Measurements from ENCODE around the gene NUBPL.
"Not testable (repeated sequence)": the region's sequence is repeated elsewhere in the genome, so short reads cannot be mapped to it uniquely, and the experiment has no call there.

The NUBPL gene

GRCh38 chr14:31613188-31613587, 52.0 kb downstream of the NUBPL start:
- no peaks in the 10 kb centered on the region for H3K36me3 ChIP-seq (ENCODE audit: control insufficient read depth, insufficient read depth, low read length)
- H3K27ac ChIP-seq = no peak overlapping the region
- no peaks in the 10 kb centered on the region for H3K4me1 ChIP-seq
- no peak overlapping the region for H3K4me3 ChIP-seq (ENCODE audit: low read depth, low read length)
- no peak overlapping the region for H3K4me2 ChIP-seq (ENCODE audit: low read length)
- TF ChIP-seq, protein P1, sequence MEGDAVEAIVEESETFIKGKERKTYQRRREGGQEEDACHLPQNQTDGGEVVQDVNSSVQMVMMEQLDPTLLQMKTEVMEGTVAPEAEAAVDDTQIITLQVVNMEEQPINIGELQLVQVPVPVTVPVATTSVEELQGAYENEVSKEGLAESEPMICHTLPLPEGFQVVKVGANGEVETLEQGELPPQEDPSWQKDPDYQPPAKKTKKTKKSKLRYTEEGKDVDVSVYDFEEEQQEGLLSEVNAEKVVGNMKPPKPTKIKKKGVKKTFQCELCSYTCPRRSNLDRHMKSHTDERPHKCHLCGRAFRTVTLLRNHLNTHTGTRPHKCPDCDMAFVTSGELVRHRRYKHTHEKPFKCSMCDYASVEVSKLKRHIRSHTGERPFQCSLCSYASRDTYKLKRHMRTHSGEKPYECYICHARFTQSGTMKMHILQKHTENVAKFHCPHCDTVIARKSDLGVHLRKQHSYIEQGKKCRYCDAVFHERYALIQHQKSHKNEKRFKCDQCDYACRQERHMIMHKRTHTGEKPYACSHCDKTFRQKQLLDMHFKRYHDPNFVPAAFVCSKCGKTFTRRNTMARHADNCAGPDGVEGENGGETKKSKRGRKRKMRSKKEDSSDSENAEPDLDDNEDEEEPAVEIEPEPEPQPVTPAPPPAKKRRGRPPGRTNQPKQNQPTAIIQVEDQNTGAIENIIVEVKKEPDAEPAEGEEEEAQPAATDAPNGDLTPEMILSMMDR (IDR thresholded peaks at IDR 0.05) = no peak
- H2AFZ ChIP-seq = no peak overlapping the region
- no peaks in the 10 kb centered on the region for H3K79me2 ChIP-seq
- no peak overlapping the region for H3K9ac ChIP-seq
- no peaks in the 10 kb centered on the region for H3K9me3 ChIP-seq (ENCODE audit: control insufficient read depth, low read length)
- H3K27me3 ChIP-seq (ENCODE audit: control insufficient read depth, insufficient read depth, low read length) = no peaks in the 10 kb centered on the region

GRCh38 chr14:31618884-31619283, 57.7 kb downstream of the NUBPL start:
- H2AFZ ChIP-seq; H3K27me3 ChIP-seq (ENCODE audit: control insufficient read depth, insufficient read depth, low read length); H3K27ac ChIP-seq; H3K36me3 ChIP-seq (ENCODE audit: control insufficient read depth, insufficient read depth, low read length); H3K4me1 ChIP-seq; H3K79me2 ChIP-seq; H3K9ac ChIP-seq; H3K4me3 ChIP-seq (ENCODE audit: low read depth, low read length); H3K9me3 ChIP-seq (ENCODE audit: control insufficient read depth, low read length); H3K4me2 ChIP-seq (ENCODE audit: low read length): not testable (repeated sequence)

DNA sequence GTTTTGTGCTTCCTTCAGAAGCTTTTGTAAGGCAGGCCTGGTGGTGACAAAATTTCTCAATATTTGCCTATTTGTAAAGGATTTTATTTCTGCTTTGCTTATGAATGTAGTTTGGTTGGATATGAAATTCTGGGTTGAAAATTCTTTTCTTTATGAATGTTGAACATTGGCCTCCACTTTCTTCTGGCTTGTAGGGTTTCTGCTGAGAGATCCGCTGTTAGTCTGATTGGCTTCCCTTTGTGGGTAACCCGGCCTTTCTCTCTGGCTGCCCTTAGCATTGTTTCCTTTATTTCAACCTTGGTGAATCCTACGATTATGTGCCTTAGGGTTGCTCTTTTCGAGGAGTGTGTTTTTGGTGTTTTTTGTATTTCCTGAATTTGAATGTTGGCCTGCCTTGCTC, 58.2 kb downstream of the NUBPL start:
- H3K9me3 ChIP-seq (ENCODE audit: control insufficient read depth, low read length) = no peaks in the 10 kb centered on the region
- H3K27ac ChIP-seq = no peak overlapping the region
- no peaks in the 10 kb centered on the region for H3K36me3 ChIP-seq (ENCODE audit: control insufficient read depth, insufficient read depth, low read length)
- no peaks in the 10 kb centered on the region for H3K27me3 ChIP-seq (ENCODE audit: control insufficient read depth, insufficient read depth, low read length)
- no peak overlapping the region for H2AFZ ChIP-seq
- H3K9ac ChIP-seq = no peak overlapping the region
- no peaks in the 10 kb centered on the region for H3K4me1 ChIP-seq
- H3K4me3 ChIP-seq (ENCODE audit: low read depth, low read length) = no peak overlapping the region
- TF ChIP-seq, protein P1 (IDR thresholded peaks at IDR 0.05) = no peak
- H3K79me2 ChIP-seq = no peaks in the 10 kb centered on the region
- H3K4me2 ChIP-seq (ENCODE audit: low read length) = no peak overlapping the region

DNA sequence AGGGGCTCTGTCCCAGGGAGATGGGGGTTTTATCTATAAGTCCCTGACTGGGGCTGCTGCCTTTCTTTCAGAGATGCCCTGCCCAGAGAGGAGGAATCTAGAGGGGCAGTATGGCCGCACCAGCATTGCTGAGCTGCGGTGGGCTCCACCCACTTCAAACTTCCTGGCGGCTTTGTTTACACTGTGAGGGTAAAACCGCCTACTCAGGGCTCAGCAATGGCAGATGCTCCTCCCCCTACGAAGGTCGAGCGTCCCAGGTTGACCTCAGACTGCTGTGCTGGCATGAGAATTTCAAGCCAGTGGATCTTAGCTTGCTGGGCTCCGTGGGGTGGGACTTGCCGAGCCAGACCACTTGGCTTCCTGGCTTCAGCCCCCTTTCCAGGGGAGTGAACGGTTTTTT, 59.7 kb downstream of the NUBPL start:
- H3K9ac ChIP-seq; H3K27me3 ChIP-seq (ENCODE audit: control insufficient read depth, insufficient read depth, low read length); H3K79me2 ChIP-seq; H3K27ac ChIP-seq; H3K9me3 ChIP-seq (ENCODE audit: control insufficient read depth, low read length); H3K4me3 ChIP-seq (ENCODE audit: low read depth, low read length); H2AFZ ChIP-seq; H3K36me3 ChIP-seq (ENCODE audit: control insufficient read depth, insufficient read depth, low read length); H3K4me1 ChIP-seq; H3K4me2 ChIP-seq (ENCODE audit: low read length): not testable (repeated sequence)

DNA sequence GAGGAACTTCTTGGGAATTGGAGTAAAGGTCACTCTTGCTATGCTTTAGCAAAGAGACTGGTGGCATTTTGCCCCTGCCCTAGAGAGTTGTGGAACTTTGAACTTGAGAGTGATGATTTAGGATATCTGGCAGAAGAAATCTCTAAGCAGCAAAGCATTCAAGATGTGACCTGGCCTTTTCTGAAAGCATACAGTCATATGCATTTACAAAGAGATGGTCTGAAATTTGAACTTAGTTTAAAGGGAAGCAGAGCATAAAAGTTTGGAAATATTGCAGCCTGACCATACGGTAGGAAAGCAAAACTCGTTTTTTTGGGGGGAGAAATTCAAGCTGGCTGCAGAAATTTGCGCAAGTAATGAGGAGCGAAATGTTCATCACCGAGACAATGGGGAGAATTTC, 60.9 kb downstream of the NUBPL start:
- H2AFZ ChIP-seq = no peak overlapping the region
- H3K4me1 ChIP-seq = no peaks in the 10 kb centered on the region
- no peak overlapping the region for H3K4me2 ChIP-seq (ENCODE audit: low read length)
- no peak overlapping the region for H3K27ac ChIP-seq
- no peak overlapping the region for H3K4me3 ChIP-seq (ENCODE audit: low read depth, low read length)
- no peaks in the 10 kb centered on the region for H3K27me3 ChIP-seq (ENCODE audit: control insufficient read depth, insufficient read depth, low read length)
- no peaks in the 10 kb centered on the region for H3K36me3 ChIP-seq (ENCODE audit: control insufficient read depth, insufficient read depth, low read length)
- no peaks in the 10 kb centered on the region for H3K9me3 ChIP-seq (ENCODE audit: control insufficient read depth, low read length)
- H3K79me2 ChIP-seq = no peaks in the 10 kb centered on the region
- no peak overlapping the region for H3K9ac ChIP-seq
- TF ChIP-seq, protein P1 (IDR thresholded peaks at IDR 0.05) = no peak

- not testable (repeated sequence) for H3K9ac ChIP-seq; H3K4me2 ChIP-seq (ENCODE audit: low read length); H3K4me3 ChIP-seq (ENCODE audit: low read depth, low read length); H3K79me2 ChIP-seq; H3K27me3 ChIP-seq (ENCODE audit: control insufficient read depth, insufficient read depth, low read length); H3K27ac ChIP-seq; H2AFZ ChIP-seq; H3K4me1 ChIP-seq; H3K9me3 ChIP-seq (ENCODE audit: control insufficient read depth, low read length); H3K36me3 ChIP-seq (ENCODE audit: control insufficient read depth, insufficient read depth, low read length)
Measured at GRCh38 chr14:31652900-31653299, 91.7 kb downstream of the NUBPL start.
